Measurements from ENCODE around the gene MRGPRF. TPM values are rescaled to one million over a fixed set of nuclear protein-coding genes. Genes with fewer than 3 reads are reported as not detected.

Gene MRGPRF
- polyA plus RNA-seq, 1 donor from 2014 or later, result not detected

Other genes starting within 250 kb of the MRGPRF start
- 5.8 TPM for gene CPT1A, start 171.3 kb downstream of the MRGPRF start, polyA plus RNA-seq
- 108 TPM for gene MRPL21, start 109.4 kb downstream of the MRGPRF start, polyA plus RNA-seq
- 11.3 TPM for gene IGHMBP2, start 109.4 kb downstream of the MRGPRF start, polyA plus RNA-seq
- gene MRGPRD, start 32.3 kb downstream of the MRGPRF start, polyA plus RNA-seq, result not detected
- gene TPCN2, start 35.7 kb upstream of the MRGPRF start, polyA plus RNA-seq, result 5.7 TPM
- gene SMIM38, start 142.7 kb upstream of the MRGPRF start, polyA plus RNA-seq, result not detected